ENCODE results near the gene EOGT. TPM values are rescaled to one million over a fixed set of nuclear protein-coding genes. Genes with fewer than 3 reads are reported as not detected.
A peak's percentile ranks its signal among the peaks of the same experiment; 100 is the strongest.

The EOGT gene
- total and polyA plus RNA-seq, 2 donors from 2014 or later = 7.2 to 28.1 TPM

- Histone ChIP-seq H3K27me3 (ENCODE audit: control insufficient read depth, insufficient read depth, low read length) (peaks cover 11% of the 10 kb centered on the region), H3K9ac (ENCODE audit: low read length in 3 of 3) (no peak overlapping the region)
- no peak for FAIRE-seq
These were observed 77.7 kb downstream of the EOGT start for GRCh38 chr3:68935778-68936177.

GRCh38 chr3:68931406-68932149 is 81.9 kb downstream of the EOGT start:
- no peak overlapping the region for H3K27ac ChIP-seq (ENCODE audit: low read depth in 2 of 2, low read length in 2 of 2)
- FAIRE-seq = no peak
- peaks cover 19% of the 10 kb centered on the region for H3K27me3 ChIP-seq (ENCODE audit: control insufficient read depth, insufficient read depth, low read length)
- H3K9ac ChIP-seq (ENCODE audit: low read length in 3 of 3) = no peak overlapping the region
- H3K4me1 ChIP-seq (ENCODE audit: control insufficient read depth in 2 of 3, insufficient read depth in 2 of 3, low read depth in 1 of 3, low read length in 3 of 3) = no peaks in the 10 kb centered on the region
- no peak for TF ChIP-seq CTCF (IDR thresholded peaks at IDR 0.05; ENCODE audit: borderline replicate concordance, extremely low read depth, insufficient read depth)
- H3K9me3 ChIP-seq (ENCODE audit: control insufficient read depth in 2 of 3, insufficient read depth in 1 of 3, low read length in 3 of 3) = no peaks in the 10 kb centered on the region
- peak overlapping the region in 1 of 3 donors; percentile 11 for H3K4me3 ChIP-seq (ENCODE audit: low read length in 3 of 3)
- peak in 3 of 5 donors; percentile 6 to 63 (median 48) for DNase-seq
- H3K36me3 ChIP-seq (ENCODE audit: control insufficient read depth in 2 of 3, insufficient read depth in 3 of 3, low read length in 3 of 3) = no peaks in the 10 kb centered on the region
- intact Hi-C loops (cut with DNase I) = no loop called here

More at GRCh38 chr3:68935778-68936177, 77.7 kb downstream of the EOGT start:
- TF ChIP-seq CTCF (IDR thresholded peaks at IDR 0.05; ENCODE audit: borderline replicate concordance, extremely low read depth, insufficient read depth) = no peak
- intact Hi-C loops (cut with DNase I) = no loop called here
- Histone ChIP-seq H3K9me3 (ENCODE audit: control insufficient read depth in 2 of 3, insufficient read depth in 1 of 3, low read length in 3 of 3) (no peaks in the 10 kb centered on the region), H3K4me1 (ENCODE audit: control insufficient read depth in 2 of 3, insufficient read depth in 2 of 3, low read depth in 1 of 3, low read length in 3 of 3) (no peaks in the 10 kb centered on the region), H3K36me3 (ENCODE audit: control insufficient read depth in 2 of 3, insufficient read depth in 3 of 3, low read length in 3 of 3) (no peaks in the 10 kb centered on the region), H3K4me3 (ENCODE audit: low read length in 3 of 3) (no peak overlapping the region), H3K27ac (ENCODE audit: low read depth in 2 of 2, low read length in 2 of 2) (no peak overlapping the region)
- DNase-seq = no peak

Small RNAs within 50 kb of the gene (microRNA-seq; reads per million reads assigned to microRNA genes)
- not detected for gene MIR3136

Other genes with a start within 250 kb of the EOGT start
- gene TAFA4, start 81.1 kb downstream of the EOGT start, total RNA-seq = not detected
- not detected for gene TAFA4, start 81.1 kb downstream of the EOGT start, polyA plus RNA-seq (ENCODE audit: insufficient read depth, low read depth, low replicate concordance)
- gene TMF1, start 38.6 kb upstream of the EOGT start, total RNA-seq = 38.8 TPM
- gene TMF1, start 38.6 kb upstream of the EOGT start, polyA plus RNA-seq (ENCODE audit: insufficient read depth, low read depth, low replicate concordance) = 6.5 TPM
- gene UBA3, start 66.7 kb upstream of the EOGT start, total RNA-seq = 63.1 TPM
- gene UBA3, start 66.7 kb upstream of the EOGT start, polyA plus RNA-seq (ENCODE audit: insufficient read depth, low read depth, low replicate concordance) = 35.3 TPM
- 138 TPM for gene ARL6IP5, start 71.3 kb upstream of the EOGT start, total RNA-seq
- gene ARL6IP5, start 71.3 kb upstream of the EOGT start, polyA plus RNA-seq (ENCODE audit: insufficient read depth, low read depth, low replicate concordance) = 94.0 TPM
- 0.09 TPM for gene LMOD3, start 108.9 kb upstream of the EOGT start, total RNA-seq
- 0.28 TPM for gene LMOD3, start 108.9 kb upstream of the EOGT start, polyA plus RNA-seq (ENCODE audit: insufficient read depth, low read depth, low replicate concordance)